ENCODE data around the gene MANEAL. TPM values are rescaled to one million over a fixed set of nuclear protein-coding genes. Genes with fewer than 3 reads are reported as not detected.
"Not testable (repeated sequence)": the region's sequence is repeated elsewhere in the genome, so short reads cannot be mapped to it uniquely, and the experiment has no call there.

Gene MANEAL
- total RNA-seq, 1 donor from 2014 or later = 4.0 TPM

- no peak overlapping the region for H3K4me3 Mint-ChIP-seq (ENCODE audit: unreplicated experiment)
- H3K9me3 Mint-ChIP-seq (ENCODE audit: low read depth) = no peaks in the 10 kb centered on the region
- H3K36me3 Mint-ChIP-seq (ENCODE audit: low read depth) = peaks cover 2% of the 10 kb centered on the region
- no peak for DNase-seq (ENCODE audit: low spot score)
- peaks cover 68% of the 10 kb centered on the region for H3K27me3 Mint-ChIP-seq (ENCODE audit: low read depth)
- no peak for TF ChIP-seq CTCF (IDR thresholded peaks at IDR 0.05)
- no peak overlapping the region for H3K27ac Mint-ChIP-seq (ENCODE audit: unreplicated experiment)
- H3K4me1 Mint-ChIP-seq (ENCODE audit: low read depth) = peaks cover 9% of the 10 kb centered on the region
These were observed 26.2 kb upstream of the MANEAL start for GRCh38 chr1:37767488-37767887.

GRCh38 chr1:37771440-37771839, 22.2 kb upstream of the MANEAL start:
- H3K36me3 Mint-ChIP-seq (ENCODE audit: low read depth); H3K9me3 Mint-ChIP-seq (ENCODE audit: low read depth); DNase-seq (ENCODE audit: low spot score); H3K27ac Mint-ChIP-seq (ENCODE audit: unreplicated experiment); H3K4me3 Mint-ChIP-seq (ENCODE audit: unreplicated experiment); H3K4me1 Mint-ChIP-seq (ENCODE audit: low read depth): not testable (repeated sequence)
- H3K27me3 Mint-ChIP-seq (ENCODE audit: low read depth) = peaks cover 38% of the 10 kb centered on the region

GRCh38 chr1:37776946-37777516, 16.6 kb upstream of the MANEAL start:
- Mint-ChIP-seq H3K27ac (ENCODE audit: unreplicated experiment) (no peak overlapping the region), H3K4me3 (ENCODE audit: unreplicated experiment) (no peak overlapping the region), H3K4me1 (ENCODE audit: low read depth) (no peaks in the 10 kb centered on the region), H3K27me3 (ENCODE audit: low read depth) (peaks cover 37% of the 10 kb centered on the region), H3K9me3 (ENCODE audit: low read depth) (peaks cover 7% of the 10 kb centered on the region), H3K36me3 (ENCODE audit: low read depth) (no peaks in the 10 kb centered on the region)
- no peak for DNase-seq (ENCODE audit: low spot score)
- no peak for TF ChIP-seq CTCF (IDR thresholded peaks at IDR 0.05)

- H3K4me1 Mint-ChIP-seq (ENCODE audit: low read depth) = no peaks in the 10 kb centered on the region
- no peak overlapping the region for H3K27ac Mint-ChIP-seq (ENCODE audit: unreplicated experiment)
- H3K9me3 Mint-ChIP-seq (ENCODE audit: low read depth) = peaks cover 5% of the 10 kb centered on the region
- H3K27me3 Mint-ChIP-seq (ENCODE audit: low read depth) = peaks cover 39% of the 10 kb centered on the region
- DNase-seq (ENCODE audit: low spot score) = no peak
- no peak for TF ChIP-seq CTCF (IDR thresholded peaks at IDR 0.05)
- H3K36me3 Mint-ChIP-seq (ENCODE audit: low read depth) = no peaks in the 10 kb centered on the region
- H3K4me3 Mint-ChIP-seq (ENCODE audit: unreplicated experiment) = no peak overlapping the region
These were observed 15.0 kb upstream of the MANEAL start for GRCh38 chr1:37778654-37779053.

- DNase-seq (ENCODE audit: low spot score) = no peak
- Mint-ChIP-seq H3K4me1 (ENCODE audit: low read depth) (no peaks in the 10 kb centered on the region), H3K27ac (ENCODE audit: unreplicated experiment) (no peak overlapping the region), H3K36me3 (ENCODE audit: low read depth) (no peaks in the 10 kb centered on the region), H3K27me3 (ENCODE audit: low read depth) (peaks cover 49% of the 10 kb centered on the region), H3K9me3 (ENCODE audit: low read depth) (no peaks in the 10 kb centered on the region), H3K4me3 (ENCODE audit: unreplicated experiment) (no peak overlapping the region)
- TF ChIP-seq CTCF (IDR thresholded peaks at IDR 0.05) = no peak
These were observed 11.2 kb upstream of the MANEAL start for GRCh38 chr1:37782491-37782890.

GRCh38 chr1:37792943-37793686, 532 bp upstream of the MANEAL start:
- no peaks in the 10 kb centered on the region for H3K9me3 Mint-ChIP-seq (ENCODE audit: low read depth)

More at GRCh38 chr1:37792943-37793686, 532 bp upstream of the MANEAL start:
- Mint-ChIP-seq H3K27ac (ENCODE audit: unreplicated experiment) (no peak overlapping the region), H3K4me1 (ENCODE audit: low read depth) (peaks cover 13% of the 10 kb centered on the region), H3K4me3 (ENCODE audit: unreplicated experiment) (peak overlapping the region; percentile 40), H3K36me3 (ENCODE audit: low read depth) (peaks cover 1% of the 10 kb centered on the region), H3K27me3 (ENCODE audit: low read depth) (peaks cover 21% of the 10 kb centered on the region)
- DNase-seq (ENCODE audit: low spot score) = no peak
- TF ChIP-seq CTCF (IDR thresholded peaks at IDR 0.05) = no peak
